Measurements from ENCODE around the gene TUFM. TPM values are rescaled to one million over a fixed set of nuclear protein-coding genes. Genes with fewer than 3 reads are reported as not detected.
A peak's percentile ranks its signal among the peaks of the same experiment; 100 is the strongest.

The TUFM gene
- total RNA-seq (100 to 1,000 TPM in 5 of 7 donors, 10 to 100 TPM in 2; 76.3 to 136 (median 103) TPM), polyA plus RNA-seq (100 to 1,000 TPM; 182 to 194 (median 190) TPM)
- long read RNA-seq, donor 1, transcript TUFM-201 (10 exons, 2,071 nt) = major isoform, 43 of 48 reads
- long read RNA-seq, donor 1, transcript TUFM-204 (3 exons, 814 nt) = minor isoform, 5 of 48 reads
- long read RNA-seq, donor 1, partial matches to known transcripts = 0 of 48 reads
- long read RNA-seq, donor 1, other reads (novel, unspliced or antisense) = 0 of 48 reads
- long read RNA-seq, donor 2, transcript TUFM-201 (10 exons, 2,071 nt) = major isoform, 53 of 60 reads
- long read RNA-seq, donor 2, partial matches to known transcripts = 5 of 60 reads
- long read RNA-seq, donor 2, other reads (novel, unspliced or antisense) = 0 of 60 reads

DNA sequence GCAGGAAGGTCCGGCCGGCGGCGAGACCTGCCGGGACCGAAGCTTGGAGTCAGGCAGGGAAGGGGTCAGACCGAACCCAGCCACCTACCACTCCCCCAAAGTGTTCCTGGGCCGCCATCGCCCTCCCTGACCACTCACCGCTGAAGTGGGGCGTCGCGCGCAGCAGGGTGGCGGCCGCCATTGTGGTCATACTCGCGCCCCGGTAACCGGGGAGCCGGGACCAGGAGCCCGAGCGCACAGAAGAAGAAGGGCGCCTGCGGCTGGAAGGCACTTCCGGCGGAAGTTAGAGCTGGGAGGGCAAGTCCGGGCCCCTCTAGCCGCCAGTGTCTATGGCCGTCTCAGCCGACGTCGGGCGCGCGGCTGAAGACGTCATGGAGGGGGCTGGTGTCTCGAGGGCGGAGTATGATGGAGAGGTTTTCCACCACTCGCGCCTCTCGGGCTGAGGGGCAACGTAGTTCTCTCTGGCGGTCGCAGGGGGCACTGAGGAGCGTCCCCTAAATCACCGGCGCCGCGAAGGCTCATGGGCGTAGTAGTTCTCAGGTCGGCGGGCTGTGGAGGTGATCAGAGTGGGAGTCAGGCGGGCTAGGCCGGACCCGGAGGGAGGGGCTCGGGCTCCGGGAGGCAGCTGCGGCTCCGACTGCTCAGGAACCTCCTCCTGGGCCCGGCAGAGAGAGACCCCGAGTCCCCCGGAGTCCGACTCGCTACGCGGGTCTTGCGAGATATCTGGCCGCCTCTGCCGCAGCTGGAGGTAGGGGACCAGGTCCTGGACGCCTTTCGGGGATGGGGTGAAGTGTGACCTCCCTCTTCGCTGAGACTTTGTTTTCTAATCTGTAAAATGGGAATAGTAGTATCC, at the start of gene TUFM:
TSS of gene TUFM (minus strand) at position 269 of the 853 bp plus-strand sequence. CDS start at position 190, 79 bp downstream.
- Histone ChIP-seq H3K4me3 (peak within 1 kb of the TSS; percentile 48 to 91 (median 80)), H3K9me3 (no peaks in the 10 kb centered on the region), H3K27ac (peak within 1 kb of the TSS; percentile 55 to 93 (median 90)), H3K36me3 (peaks cover 0 to 38% (median 33%) of the 10 kb centered on the region in 6 donors), H3K27me3 (replicated peaks in 1 of 7) (no peaks in the 10 kb centered on the region), H3K4me1 (peaks cover 19 to 45% (median 33%) of the 10 kb centered on the region in 6 donors)
- intact Hi-C loops (cut with DNase I; ENCODE audit: low total_unique reads) = no loop called here
- peak; percentile 72 to 92 (median 88) for TF ChIP-seq CTCF (IDR thresholded peaks at IDR 0.05 in 8 of 11, conservative IDR thresholded peaks at IDR 0.05 in 3 of 11)
- TF ChIP-seq POLR2AphosphoS5 (IDR thresholded peaks at IDR 0.05) = peak; percentile 90 to 96 (median 91)
- TF ChIP-seq POLR2A (IDR thresholded peaks at IDR 0.05) = no peak
- 0 to 1% (median 1%) methylated on average over 39 to 73 of the region's 73 CpGs for WGBS, 5 donors
- DNase-seq = peak; percentile 100

GRCh38 chr16:28895609-28896008, 49.5 kb upstream of the TUFM start:
- Histone ChIP-seq H3K4me1 (no peaks in the 10 kb centered on the region), H3K4me3 (no peak overlapping the region), H3K9me3 (no peaks in the 10 kb centered on the region), H3K36me3 (no peaks in the 10 kb centered on the region), H3K27ac (no peak overlapping the region), H3K27me3 (replicated peaks in 1 of 7) (no peaks in the 10 kb centered on the region)
- no peak for DNase-seq
- WGBS, 5 donors = 93 to 95% (median 93%) methylated on average over 4 of the region's 4 CpGs
- no peak for TF ChIP-seq POLR2A (IDR thresholded peaks at IDR 0.05)
- no peak for TF ChIP-seq CTCF (IDR thresholded peaks at IDR 0.05 in 8 of 11, conservative IDR thresholded peaks at IDR 0.05 in 3 of 11)
- TF ChIP-seq POLR2AphosphoS5 (IDR thresholded peaks at IDR 0.05) = no peak
- intact Hi-C loops (cut with DNase I; ENCODE audit: low total_unique reads) = no loop called here

- Histone ChIP-seq H3K27me3 (replicated peaks in 1 of 7) (no peaks in the 10 kb centered on the region), H3K27ac (no peak overlapping the region), H3K9me3 (no peaks in the 10 kb centered on the region), H3K4me1 (no peaks in the 10 kb centered on the region), H3K36me3 (no peaks in the 10 kb centered on the region), H3K4me3 (no peak overlapping the region)
- 91 to 99% (median 96%) methylated on average over 4 of the region's 4 CpGs for WGBS, 5 donors
- intact Hi-C loops (cut with DNase I; ENCODE audit: low total_unique reads) = no loop called here
- DNase-seq = no peak
- no peak for TF ChIP-seq POLR2A (IDR thresholded peaks at IDR 0.05)
- no peak for TF ChIP-seq POLR2AphosphoS5 (IDR thresholded peaks at IDR 0.05)
- no peak for TF ChIP-seq CTCF (IDR thresholded peaks at IDR 0.05 in 8 of 11, conservative IDR thresholded peaks at IDR 0.05 in 3 of 11)
These were observed 47.1 kb upstream of the TUFM start for GRCh38 chr16:28893291-28893690.
